ENCODE measurements around the gene MECR. TPM values are rescaled to one million over a fixed set of nuclear protein-coding genes. Genes with fewer than 3 reads are reported as not detected.

MECR gene
- total and polyA plus RNA-seq, 10 of the 15 experiments (the other 5 are each of a cell fraction or from before 2014, with no cell fraction given) = 7.6 to 66.3 (median 38.7) TPM

DNA sequence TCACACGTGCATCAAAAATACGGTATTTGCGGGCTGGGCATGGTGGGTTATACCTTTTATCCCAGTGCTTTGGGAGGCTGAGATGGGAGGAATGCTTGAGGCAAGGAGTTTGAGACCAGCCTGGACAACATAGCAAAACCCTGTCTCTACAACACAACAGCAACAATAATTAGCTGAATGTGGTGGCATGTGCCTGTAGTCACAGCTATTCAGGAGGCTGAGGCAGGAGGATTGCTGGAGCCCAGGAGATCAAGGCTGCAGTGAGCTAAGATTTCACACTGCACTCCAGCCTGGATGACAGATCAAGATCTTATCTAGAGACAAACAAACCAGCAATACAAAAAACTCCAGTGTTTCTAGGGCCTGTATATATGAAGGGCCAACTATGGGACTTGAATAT lies 36.2 kb upstream of the MECR start:
- intact Hi-C loops (cut with micrococcal nuclease; ENCODE audit: unreplicated experiment) (no loop called here), in situ Hi-C loops (cut with MboI) (no loop called here)
- no peak overlapping the region for H3K4me3 ChIP-seq
- no peaks in the 10 kb centered on the region for H3K79me2 ChIP-seq (ENCODE audit: control insufficient read depth, insufficient read depth, low read length)
- CTCF ChIA-PET = no interaction called here
- H3K4me2 ChIP-seq (ENCODE audit: control insufficient read depth, insufficient read depth) = no peak overlapping the region
- H2AFZ ChIP-seq (ENCODE audit: control insufficient read depth, low read depth, low read length) = no peak overlapping the region
- SMC1A ChIA-PET (ENCODE audit: uncharacterized antibody, unreplicated experiment) = no interaction called here
- no peaks in the 10 kb centered on the region for H3K4me1 ChIP-seq (ENCODE audit: control insufficient read depth, insufficient read depth, low read length)
- no peak for TF ChIP-seq BRCA1 (IDR thresholded peaks at IDR 0.05; ENCODE audit: low read depth, low read length)
- no peak for TF ChIP-seq SREBF2 (IDR thresholded peaks at IDR 0.05; ENCODE audit: low read length)
- TF ChIP-seq, protein P1, sequence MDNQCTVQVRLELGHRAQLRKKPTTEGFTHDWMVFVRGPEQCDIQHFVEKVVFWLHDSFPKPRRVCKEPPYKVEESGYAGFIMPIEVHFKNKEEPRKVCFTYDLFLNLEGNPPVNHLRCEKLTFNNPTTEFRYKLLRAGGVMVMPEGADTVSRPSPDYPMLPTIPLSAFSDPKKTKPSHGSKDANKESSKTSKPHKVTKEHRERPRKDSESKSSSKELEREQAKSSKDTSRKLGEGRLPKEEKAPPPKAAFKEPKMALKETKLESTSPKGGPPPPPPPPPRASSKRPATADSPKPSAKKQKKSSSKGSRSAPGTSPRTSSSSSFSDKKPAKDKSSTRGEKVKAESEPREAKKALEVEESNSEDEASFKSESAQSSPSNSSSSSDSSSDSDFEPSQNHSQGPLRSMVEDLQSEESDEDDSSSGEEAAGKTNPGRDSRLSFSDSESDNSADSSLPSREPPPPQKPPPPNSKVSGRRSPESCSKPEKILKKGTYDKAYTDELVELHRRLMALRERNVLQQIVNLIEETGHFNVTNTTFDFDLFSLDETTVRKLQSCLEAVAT (IDR thresholded peaks at IDR 0.05) = no peak
- no peak for TF ChIP-seq SP1 (IDR thresholded peaks at IDR 0.05; ENCODE audit: low read depth, low read length)
- no peak for TF ChIP-seq SPI1 (IDR thresholded peaks at IDR 0.05; ENCODE audit: borderline replicate concordance, insufficient read depth, low read depth, low read length)
- TF ChIP-seq PML (IDR thresholded peaks at IDR 0.05; ENCODE audit: low read length) = no peak
- no peak for TF ChIP-seq RUNX3 (IDR thresholded peaks at IDR 0.05; ENCODE audit: low read length)
- TF ChIP-seq ZBTB4 (CRISPR knock-in tag; IDR thresholded peaks at IDR 0.05) = no peak
- no peak overlapping the region for H3K27ac ChIP-seq (ENCODE audit: control insufficient read depth, insufficient read depth)
- FAIRE-seq (no peak), ATAC-seq (no peak), DNase-seq (ENCODE audit: low read depth, low spot score) (no peak)
- WGBS (ENCODE audit: insufficient coverage, insufficient replicate concordance, low lambda C conversion rate, missing lambda C conversion rate) = 39% methylated on average over 3 of the region's 3 CpGs
- H3K9ac ChIP-seq (ENCODE audit: control insufficient read depth, insufficient read depth, low read length) = no peak overlapping the region
- no peaks in the 10 kb centered on the region for H4K20me1 ChIP-seq (ENCODE audit: control insufficient read depth, insufficient read depth)
- peaks cover 0 to 2% of the 10 kb centered on the region in 2 experiments; a peak in 1 of 4 replicates for H3K27me3 ChIP-seq (replicated peaks in 1 of 2; ENCODE audit: control insufficient read depth in 2 of 2, insufficient read depth in 2 of 2, low read length in 1 of 2)
- BruUV-seq (replicated peaks) = no TSS peak
- no peaks in the 10 kb centered on the region for H3K9me3 ChIP-seq (replicated peaks; ENCODE audit: control insufficient read depth, insufficient read depth, low read length)
- RAD21 ChIA-PET (ENCODE audit: unreplicated experiment) = no interaction called here
- POLR2A ChIA-PET = no interaction called here
- no peaks in the 10 kb centered on the region for H3K36me3 ChIP-seq (ENCODE audit: control insufficient read depth in 2 of 2, insufficient read depth in 2 of 2, low read length in 1 of 2)
